ENCODE results near the gene IDH1.

- TF ChIP-seq EZH2 (IDR thresholded peaks at IDR 0.05; ENCODE audit: insufficient read depth, poor library complexity, severe bottlenecking): no peak
- no peak for TF ChIP-seq EZH2phosphoT487 (IDR thresholded peaks at IDR 0.05; ENCODE audit: insufficient read depth, low read depth)
Observed at GRCh38 chr2:208294482-208295024, 39.7 kb upstream of the IDH1 start.
